PC-9 (cell line): Measurements from ENCODE around the gene ARHGAP32.

Experiments used
- EZH2 ChIP-seq: fragments of 200-600 bp; sonication (generic); IDR thresholded peaks from 2 replicates; pipeline ENCODE4 v1.8.0; 2017; ENCODE audit warnings: antibody characterized with exemption, low read depth
- TF ChIP-seq, protein P1 (sequence below): fragments of 200-600 bp; sonication (generic); conservative IDR thresholded peaks from 2 replicates; pipeline ENCODE4 v1.6.1; 2017; ENCODE audit warnings: mixed run types, antibody characterized with exemption, mild to moderate bottlenecking, moderate library complexity

DNA sequence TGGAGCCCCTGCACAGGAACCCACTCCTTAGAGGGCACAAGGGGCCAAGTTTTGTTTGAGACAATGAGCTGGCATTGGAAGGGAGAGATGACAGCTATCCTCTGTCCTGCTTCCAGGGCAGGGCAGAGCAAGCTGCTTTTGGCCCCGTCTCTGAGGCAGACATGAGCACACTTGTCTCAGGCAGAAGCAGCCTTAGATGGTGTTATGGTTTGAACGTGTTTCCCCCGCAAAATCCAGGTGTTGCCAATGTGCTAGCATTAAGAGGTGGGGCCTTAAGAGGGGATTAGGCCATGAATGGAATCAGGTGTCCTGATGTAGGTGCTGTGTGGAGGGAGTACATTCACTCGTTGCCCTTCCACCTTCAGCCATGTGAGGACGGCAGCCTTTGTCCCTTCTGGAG, 252.0 kb downstream of the ARHGAP32 start:
- TF ChIP-seq, protein P1, sequence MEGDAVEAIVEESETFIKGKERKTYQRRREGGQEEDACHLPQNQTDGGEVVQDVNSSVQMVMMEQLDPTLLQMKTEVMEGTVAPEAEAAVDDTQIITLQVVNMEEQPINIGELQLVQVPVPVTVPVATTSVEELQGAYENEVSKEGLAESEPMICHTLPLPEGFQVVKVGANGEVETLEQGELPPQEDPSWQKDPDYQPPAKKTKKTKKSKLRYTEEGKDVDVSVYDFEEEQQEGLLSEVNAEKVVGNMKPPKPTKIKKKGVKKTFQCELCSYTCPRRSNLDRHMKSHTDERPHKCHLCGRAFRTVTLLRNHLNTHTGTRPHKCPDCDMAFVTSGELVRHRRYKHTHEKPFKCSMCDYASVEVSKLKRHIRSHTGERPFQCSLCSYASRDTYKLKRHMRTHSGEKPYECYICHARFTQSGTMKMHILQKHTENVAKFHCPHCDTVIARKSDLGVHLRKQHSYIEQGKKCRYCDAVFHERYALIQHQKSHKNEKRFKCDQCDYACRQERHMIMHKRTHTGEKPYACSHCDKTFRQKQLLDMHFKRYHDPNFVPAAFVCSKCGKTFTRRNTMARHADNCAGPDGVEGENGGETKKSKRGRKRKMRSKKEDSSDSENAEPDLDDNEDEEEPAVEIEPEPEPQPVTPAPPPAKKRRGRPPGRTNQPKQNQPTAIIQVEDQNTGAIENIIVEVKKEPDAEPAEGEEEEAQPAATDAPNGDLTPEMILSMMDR, result no peak
- no peak for TF ChIP-seq EZH2
